ENCODE data around the gene MCRIP2. TPM values are rescaled to one million over a fixed set of nuclear protein-coding genes. Genes with fewer than 3 reads are reported as not detected.

Gene MCRIP2
- total RNA-seq, 1 donor: 16.0 TPM

- no peak for TF ChIP-seq CTCF (IDR thresholded peaks at IDR 0.05; ENCODE audit: insufficient read depth, low read depth, low read length)
- DNase-seq (ENCODE audit: low read depth): no peak
- peak overlapping the region; percentile 63 for H3K4me3 ChIP-seq (ENCODE audit: low read depth, low read length)
Observed at GRCh38 chr16:649631-650030, 8.0 kb downstream of the MCRIP2 start.

- no peak for TF ChIP-seq CTCF (IDR thresholded peaks at IDR 0.05; ENCODE audit: insufficient read depth, low read depth, low read length)
- no peak overlapping the region for H3K4me3 ChIP-seq (ENCODE audit: low read depth, low read length)
- DNase-seq (ENCODE audit: low read depth): no peak
Observed at GRCh38 chr16:651844-652243, 10.2 kb downstream of the MCRIP2 start.

- DNase-seq (ENCODE audit: low read depth): no peak
- TF ChIP-seq CTCF (IDR thresholded peaks at IDR 0.05; ENCODE audit: insufficient read depth, low read depth, low read length): no peak
- H3K4me3 ChIP-seq (ENCODE audit: low read depth, low read length): no peak overlapping the region
Observed at GRCh38 chr16:652454-653305, 11.1 kb downstream of the MCRIP2 start.

- H3K4me3 ChIP-seq (ENCODE audit: low read depth, low read length): no peak overlapping the region
- DNase-seq (ENCODE audit: low read depth): no peak
- no peak for TF ChIP-seq CTCF (IDR thresholded peaks at IDR 0.05; ENCODE audit: insufficient read depth, low read depth, low read length)
Observed at GRCh38 chr16:654034-654433, 12.4 kb downstream of the MCRIP2 start.

GRCh38 chr16:657487-657886 lies 15.9 kb downstream of the MCRIP2 start:
- TF ChIP-seq CTCF (IDR thresholded peaks at IDR 0.05; ENCODE audit: insufficient read depth, low read depth, low read length): no peak
- no peak for DNase-seq (ENCODE audit: low read depth)
- no peak overlapping the region for H3K4me3 ChIP-seq (ENCODE audit: low read depth, low read length)

- TF ChIP-seq CTCF (IDR thresholded peaks at IDR 0.05; ENCODE audit: insufficient read depth, low read depth, low read length): no peak
- H3K4me3 ChIP-seq (ENCODE audit: low read depth, low read length): no peak overlapping the region
- DNase-seq (ENCODE audit: low read depth): no peak
Observed at GRCh38 chr16:658679-659571, 17.3 kb downstream of the MCRIP2 start.

Data from fibroblast of villous mesenchyme (primary cell).